ENCODE data around the gene RUNX2.

RUNX2 gene

GRCh38 chr6:45571159-45571558 is 243.0 kb downstream of the RUNX2 start:
- TF ChIP-seq, protein P1, sequence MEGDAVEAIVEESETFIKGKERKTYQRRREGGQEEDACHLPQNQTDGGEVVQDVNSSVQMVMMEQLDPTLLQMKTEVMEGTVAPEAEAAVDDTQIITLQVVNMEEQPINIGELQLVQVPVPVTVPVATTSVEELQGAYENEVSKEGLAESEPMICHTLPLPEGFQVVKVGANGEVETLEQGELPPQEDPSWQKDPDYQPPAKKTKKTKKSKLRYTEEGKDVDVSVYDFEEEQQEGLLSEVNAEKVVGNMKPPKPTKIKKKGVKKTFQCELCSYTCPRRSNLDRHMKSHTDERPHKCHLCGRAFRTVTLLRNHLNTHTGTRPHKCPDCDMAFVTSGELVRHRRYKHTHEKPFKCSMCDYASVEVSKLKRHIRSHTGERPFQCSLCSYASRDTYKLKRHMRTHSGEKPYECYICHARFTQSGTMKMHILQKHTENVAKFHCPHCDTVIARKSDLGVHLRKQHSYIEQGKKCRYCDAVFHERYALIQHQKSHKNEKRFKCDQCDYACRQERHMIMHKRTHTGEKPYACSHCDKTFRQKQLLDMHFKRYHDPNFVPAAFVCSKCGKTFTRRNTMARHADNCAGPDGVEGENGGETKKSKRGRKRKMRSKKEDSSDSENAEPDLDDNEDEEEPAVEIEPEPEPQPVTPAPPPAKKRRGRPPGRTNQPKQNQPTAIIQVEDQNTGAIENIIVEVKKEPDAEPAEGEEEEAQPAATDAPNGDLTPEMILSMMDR (conservative IDR thresholded peaks at IDR 0.05; ENCODE audit: low read length), result no peak
- no peak overlapping the region for H3K4me3 ChIP-seq (ENCODE audit: low read length)
- no peak for DNase-seq (ENCODE audit: low read depth)

GRCh38 chr6:45572833-45573232 is 244.7 kb downstream of the RUNX2 start:
- TF ChIP-seq, protein P1 (conservative IDR thresholded peaks at IDR 0.05; ENCODE audit: low read length), result no peak
- no peak for DNase-seq (ENCODE audit: low read depth)
- H3K4me3 ChIP-seq (ENCODE audit: low read length), result no peak overlapping the region

GRCh38 chr6:45574014-45574461 is 245.9 kb downstream of the RUNX2 start:
- TF ChIP-seq, protein P1 (conservative IDR thresholded peaks at IDR 0.05; ENCODE audit: low read length), result no peak
- no peak overlapping the region for H3K4me3 ChIP-seq (ENCODE audit: low read length)
- DNase-seq (ENCODE audit: low read depth), result no peak

GRCh38 chr6:45574885-45575284 is 246.8 kb downstream of the RUNX2 start:
- no peak overlapping the region for H3K4me3 ChIP-seq (ENCODE audit: low read length)
- TF ChIP-seq, protein P1 (conservative IDR thresholded peaks at IDR 0.05; ENCODE audit: low read length), result no peak
- no peak for DNase-seq (ENCODE audit: low read depth)

GRCh38 chr6:45576648-45577624 is 248.8 kb downstream of the RUNX2 start:
- H3K4me3 ChIP-seq (ENCODE audit: low read length), result no peak overlapping the region
- TF ChIP-seq, protein P1 (conservative IDR thresholded peaks at IDR 0.05; ENCODE audit: low read length), result no peak
- DNase-seq (ENCODE audit: low read depth), result no peak

DNA sequence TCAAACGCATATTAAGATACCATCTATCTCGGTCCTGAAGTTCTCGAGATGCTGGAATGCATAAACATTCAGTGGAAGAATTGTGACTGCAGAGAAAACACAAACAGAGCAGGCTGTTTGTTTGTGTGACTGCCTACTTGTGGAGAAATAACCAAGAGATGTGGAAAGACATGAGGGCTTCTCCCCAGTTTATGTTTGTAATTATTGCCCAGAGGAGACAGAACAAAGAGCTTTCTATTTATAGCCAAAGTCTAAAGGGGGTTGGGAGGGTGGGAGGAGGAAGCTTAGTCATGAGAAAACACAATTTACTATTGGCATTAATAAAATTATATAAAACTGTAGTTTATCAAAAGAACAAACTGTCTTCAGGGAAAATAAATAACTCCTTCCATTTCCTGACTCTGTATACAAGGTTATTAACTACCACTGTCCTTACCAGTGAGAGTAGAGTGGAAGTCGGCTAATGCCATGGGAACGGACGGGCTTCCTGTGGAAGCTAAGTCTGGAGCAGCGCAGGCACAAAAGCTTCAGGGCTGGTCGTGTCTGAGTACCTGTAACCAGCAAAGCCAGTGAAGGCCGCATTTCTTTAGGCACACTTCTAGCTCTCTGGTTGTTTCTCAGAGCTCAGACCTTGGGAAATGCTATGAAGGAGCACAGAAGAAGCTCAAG is 249.8 kb downstream of the RUNX2 start:
- DNase-seq (ENCODE audit: low read depth), result peak; percentile 65
- TF ChIP-seq, protein P1 (conservative IDR thresholded peaks at IDR 0.05; ENCODE audit: low read length), result peak; percentile 20; the same call in 1 of the 2 replicates
- H3K4me3 ChIP-seq (ENCODE audit: low read length), result no peak overlapping the region

Data from AG10803 (cell line).